ENCODE results near the gene SUMO3. TPM values are rescaled to one million over a fixed set of nuclear protein-coding genes. Genes with fewer than 3 reads are reported as not detected.

Gene SUMO3
- total and polyA plus RNA-seq, 2 of the 8 experiments (the other 6 are each of a cell fraction or from before 2014, with no cell fraction given), result 96.8 to 101 TPM

DNA sequence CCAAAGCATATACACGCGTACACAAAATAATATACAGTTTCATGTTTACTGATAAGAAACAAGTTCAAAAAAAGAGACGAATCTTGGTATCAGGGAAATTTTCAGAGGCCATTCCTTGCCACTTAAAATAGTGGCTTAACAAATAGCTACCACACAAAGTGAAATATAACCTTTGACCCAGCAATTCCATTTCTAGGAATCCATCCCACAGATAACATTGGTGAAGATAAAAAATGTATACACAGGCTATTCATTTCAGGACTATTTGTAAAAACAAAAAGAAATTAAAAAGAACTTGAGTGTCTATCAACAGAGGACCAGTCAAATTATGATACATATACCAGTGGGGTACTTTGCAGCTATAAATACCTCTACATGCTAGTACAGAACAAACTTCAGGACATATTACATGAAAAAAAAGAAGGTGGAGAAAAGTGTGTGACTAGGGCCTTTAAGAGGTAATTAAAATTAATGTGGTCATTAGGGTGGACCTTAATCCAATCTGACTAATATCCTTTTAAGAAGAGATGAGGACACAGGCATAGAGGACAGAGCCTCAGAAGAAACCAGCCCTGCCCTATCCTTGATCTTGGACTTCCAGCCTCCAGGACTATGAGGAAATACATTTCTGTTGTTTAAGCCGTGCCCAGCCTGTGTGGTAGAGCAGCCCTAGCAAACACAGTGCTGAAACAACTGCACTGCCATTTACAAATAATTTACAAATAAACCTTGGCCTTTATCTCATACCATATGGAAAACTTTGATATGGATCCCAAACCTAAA, 24.1 kb downstream of the SUMO3 start (continued):
- TF ChIP-seq CTBP2 (IDR thresholded peaks at IDR 0.05; ENCODE audit: borderline replicate concordance, insufficient read depth, insufficient read length, low read length) (no peak), RBBP5 (IDR thresholded peaks at IDR 0.05; ENCODE audit: borderline replicate concordance, low read depth, low read length) (no peak), KDM1A (IDR thresholded peaks at IDR 0.05; ENCODE audit: borderline replicate concordance, low read length) (no peak), CHD1 (IDR thresholded peaks at IDR 0.05; ENCODE audit: low read depth, low read length) (no peak)
- TF ChIP-seq, protein P1, sequence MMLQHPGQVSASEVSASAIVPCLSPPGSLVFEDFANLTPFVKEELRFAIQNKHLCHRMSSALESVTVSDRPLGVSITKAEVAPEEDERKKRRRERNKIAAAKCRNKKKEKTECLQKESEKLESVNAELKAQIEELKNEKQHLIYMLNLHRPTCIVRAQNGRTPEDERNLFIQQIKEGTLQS (IDR thresholded peaks at IDR 0.05; ENCODE audit: insufficient read depth, low read depth, low read length), result no peak
